ENCODE results near the gene CHTF8.
"Not testable (repeated sequence)": the region's sequence is repeated elsewhere in the genome, so short reads cannot be mapped to it uniquely, and the experiment has no call there.

CHTF8 gene

DNA sequence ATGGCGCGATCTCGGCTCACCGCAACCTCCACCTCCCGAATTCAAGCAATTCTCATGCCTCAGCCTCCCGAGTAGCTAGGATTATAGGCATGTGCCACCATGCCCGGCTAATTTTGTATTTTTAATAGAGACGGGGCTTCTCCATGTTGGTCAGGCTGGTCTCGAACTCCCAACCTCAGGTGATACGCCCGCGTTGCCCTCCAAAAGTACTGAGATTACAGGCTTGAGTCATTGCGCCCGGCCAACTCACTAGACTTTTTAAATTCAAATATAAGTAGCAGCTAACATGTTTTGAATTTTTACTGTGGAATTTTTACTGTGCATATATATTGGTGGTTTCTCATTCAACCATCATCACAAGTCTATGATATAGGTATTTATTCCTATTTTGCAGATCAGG, 7.4 kb downstream of the CHTF8 start:
- peaks cover 36% of the 10 kb centered on the region for H3K4me1 Mint-ChIP-seq (ENCODE audit: low read depth)
- not testable (repeated sequence) for H3K27ac Mint-ChIP-seq, H3K4me3 Mint-ChIP-seq, H3K27me3 Mint-ChIP-seq, H3K9me3 Mint-ChIP-seq
- H3K36me3 Mint-ChIP-seq (ENCODE audit: low read depth), result peaks cover 44% of the 10 kb centered on the region

DNA sequence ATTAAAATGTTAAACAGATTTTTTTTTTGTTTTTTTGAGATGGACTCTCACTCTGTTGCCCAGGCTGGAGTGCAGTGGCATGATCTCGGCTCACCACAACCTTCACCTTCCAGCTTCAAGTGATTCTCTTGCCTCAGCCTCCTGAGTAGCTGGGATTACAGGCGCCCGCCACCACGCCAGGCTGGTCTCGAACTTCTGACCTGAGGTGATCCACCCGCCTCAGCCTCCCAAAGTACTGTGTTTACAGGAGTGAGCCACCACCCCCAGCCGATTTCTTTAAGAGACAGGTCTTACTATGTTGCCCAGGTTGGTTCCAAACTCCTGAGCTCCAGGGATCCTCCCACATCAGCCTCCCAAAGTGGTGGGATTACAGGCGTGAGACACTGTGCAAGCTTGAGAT, 8.0 kb downstream of the CHTF8 start:
- H3K4me1 Mint-ChIP-seq (ENCODE audit: low read depth), result peaks cover 30% of the 10 kb centered on the region
- not testable (repeated sequence) for H3K4me3 Mint-ChIP-seq, H3K27ac Mint-ChIP-seq, H3K9me3 Mint-ChIP-seq, H3K27me3 Mint-ChIP-seq
- peaks cover 40% of the 10 kb centered on the region for H3K36me3 Mint-ChIP-seq (ENCODE audit: low read depth)

DNA sequence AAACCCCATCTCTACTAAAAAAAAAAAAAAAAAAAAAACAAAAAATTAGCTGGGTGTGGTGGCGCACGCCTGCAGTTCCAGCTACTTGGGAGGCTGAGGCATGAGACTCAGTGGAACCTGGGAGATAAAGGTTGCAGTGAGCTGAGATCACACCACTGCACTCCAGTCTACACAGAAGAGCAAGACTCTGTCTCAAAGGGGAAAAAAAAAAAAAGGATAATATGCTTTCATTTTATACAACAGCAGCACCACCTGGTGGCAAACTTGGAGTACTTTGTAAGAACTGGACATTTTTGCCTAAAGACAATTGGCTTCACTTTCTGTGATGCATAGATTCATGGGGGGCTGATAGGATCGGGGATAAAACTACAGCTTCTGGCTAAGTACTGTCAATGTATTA, 8.5 kb downstream of the CHTF8 start:
- Mint-ChIP-seq H3K36me3 (ENCODE audit: low read depth) (peaks cover 37% of the 10 kb centered on the region), H3K27ac (no peak overlapping the region), H3K27me3 (no peaks in the 10 kb centered on the region), H3K4me1 (ENCODE audit: low read depth) (peaks cover 29% of the 10 kb centered on the region), H3K9me3 (no peaks in the 10 kb centered on the region), H3K4me3 (no peak overlapping the region)

DNA sequence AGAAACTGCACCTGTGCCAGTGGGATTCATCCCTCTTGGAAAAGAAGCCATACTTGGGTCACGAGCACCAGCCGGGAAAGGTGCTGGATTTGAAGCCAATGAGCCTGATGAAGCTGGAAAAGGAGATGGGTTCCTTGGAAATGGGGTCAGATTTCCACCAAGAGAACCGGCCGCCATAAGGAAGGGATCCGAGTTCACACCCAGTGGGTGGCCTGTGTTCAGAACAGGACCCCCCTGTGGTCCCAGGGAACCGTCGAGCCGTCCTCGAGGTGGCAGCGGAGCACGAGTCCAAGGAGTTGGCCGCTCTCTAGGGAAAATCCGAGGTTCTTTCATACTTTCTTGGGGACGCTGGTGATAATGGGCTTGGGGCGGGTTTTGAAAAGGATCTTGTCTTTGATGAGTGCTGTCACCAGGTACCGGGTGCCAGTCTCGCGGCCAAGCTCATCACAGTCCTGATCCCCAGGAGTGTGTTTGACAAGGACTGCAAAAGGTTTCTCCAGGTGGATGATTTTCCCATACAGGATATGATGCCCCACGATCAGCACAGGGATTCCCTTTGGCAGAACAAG, 12.2 kb downstream of the CHTF8 start:
- no peaks in the 10 kb centered on the region for H3K27me3 Mint-ChIP-seq
- H3K4me3 Mint-ChIP-seq, result no peak overlapping the region
- H3K27ac Mint-ChIP-seq, result no peak overlapping the region
- H3K9me3 Mint-ChIP-seq, result no peaks in the 10 kb centered on the region
- H3K36me3 Mint-ChIP-seq (ENCODE audit: low read depth), result peaks cover 34% of the 10 kb centered on the region
- peaks cover 4% of the 10 kb centered on the region for H3K4me1 Mint-ChIP-seq (ENCODE audit: low read depth)

DNA sequence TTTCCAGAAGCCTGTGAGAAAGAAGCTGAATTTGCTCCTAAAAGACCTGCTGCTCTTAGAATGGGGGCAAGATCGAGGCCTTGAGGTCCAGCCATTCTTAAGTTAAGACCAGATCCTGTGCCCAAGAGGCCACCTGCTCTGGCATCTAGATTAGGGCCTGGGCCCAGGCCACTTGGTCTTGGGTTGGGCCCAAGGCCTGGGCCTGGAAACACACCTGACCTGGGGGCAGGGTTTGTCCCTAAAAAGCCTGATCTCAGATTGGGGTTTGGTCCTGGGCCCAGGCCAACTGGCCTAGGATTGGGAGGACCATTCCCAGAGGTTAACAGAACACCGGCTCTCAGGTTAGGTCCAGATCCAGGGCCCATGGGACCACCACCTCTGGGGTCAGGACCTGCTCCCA, 12.9 kb downstream of the CHTF8 start:
- Mint-ChIP-seq H3K36me3 (ENCODE audit: low read depth) (peaks cover 40% of the 10 kb centered on the region), H3K27ac (no peak overlapping the region), H3K9me3 (no peaks in the 10 kb centered on the region), H3K4me1 (ENCODE audit: low read depth) (peaks cover 3% of the 10 kb centered on the region), H3K4me3 (no peak overlapping the region), H3K27me3 (no peaks in the 10 kb centered on the region)

DNA sequence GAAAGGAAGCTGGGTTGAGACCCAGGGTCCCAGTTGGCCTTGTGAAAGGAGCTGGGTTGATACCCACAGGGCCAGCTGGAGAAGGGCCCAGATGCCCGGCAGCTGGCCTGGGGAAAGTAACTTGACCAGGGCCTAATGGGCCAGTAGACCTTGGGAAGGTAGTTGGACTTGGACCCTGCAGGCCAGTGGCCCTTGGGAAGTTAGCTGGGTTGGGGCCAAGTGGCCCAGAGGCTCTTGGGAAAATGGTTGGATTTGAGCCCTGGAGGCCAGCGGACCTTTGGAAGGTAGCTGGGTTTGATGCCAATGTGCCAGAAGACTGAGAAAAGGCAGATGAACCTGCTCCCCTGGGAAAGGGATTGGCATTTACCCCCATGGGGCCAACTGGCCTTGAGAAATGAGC, 13.4 kb downstream of the CHTF8 start:
- H3K27ac Mint-ChIP-seq, result no peak overlapping the region
- H3K27me3 Mint-ChIP-seq, result no peaks in the 10 kb centered on the region
- no peak overlapping the region for H3K4me3 Mint-ChIP-seq
- H3K36me3 Mint-ChIP-seq (ENCODE audit: low read depth), result peaks cover 38% of the 10 kb centered on the region
- H3K9me3 Mint-ChIP-seq, result no peaks in the 10 kb centered on the region
- peaks cover under 1% of the 10 kb centered on the region for H3K4me1 Mint-ChIP-seq (ENCODE audit: low read depth)

DNA sequence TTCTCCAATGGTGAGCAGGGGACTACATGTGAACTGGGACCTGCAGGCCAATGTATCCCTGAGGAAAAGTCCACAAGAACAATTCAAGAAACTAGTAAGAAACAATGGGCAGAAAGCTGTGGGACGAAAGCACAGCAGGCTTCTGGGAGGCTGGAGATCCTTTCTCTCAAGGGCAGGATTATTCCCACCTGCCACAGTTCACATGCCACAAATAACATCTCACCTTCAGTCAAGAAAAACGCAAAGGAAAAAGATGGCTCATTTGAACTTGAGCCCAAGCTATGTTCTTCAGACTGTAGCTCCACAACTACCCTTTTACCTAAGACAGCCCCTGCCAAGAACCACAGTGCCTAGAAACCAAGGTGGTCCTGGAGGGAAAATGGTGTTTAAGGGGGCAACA, 13.9 kb downstream of the CHTF8 start:
- H3K9me3 Mint-ChIP-seq, result no peaks in the 10 kb centered on the region

DNA sequence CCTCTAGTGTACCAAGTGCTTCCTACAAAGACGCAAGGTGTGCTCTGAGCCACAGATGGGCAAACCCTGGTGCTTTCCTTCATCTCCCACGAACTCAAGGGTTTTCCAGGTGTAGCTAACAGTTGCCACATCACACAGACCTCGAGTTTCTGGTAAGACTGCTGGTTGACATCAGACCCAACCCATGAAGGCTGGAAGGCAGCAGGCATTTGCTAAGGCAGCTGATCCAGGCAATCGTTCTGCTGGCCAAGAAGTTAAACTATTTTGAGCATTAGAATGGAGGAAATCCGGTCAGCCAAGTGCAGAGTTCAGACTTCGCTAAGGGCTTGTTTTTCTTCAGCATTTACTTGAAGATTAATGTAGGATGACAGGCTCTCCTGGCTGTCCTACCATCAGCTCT, 15.5 kb downstream of the CHTF8 start:
- Mint-ChIP-seq H3K4me1 (ENCODE audit: low read depth) (no peaks in the 10 kb centered on the region), H3K27me3 (no peaks in the 10 kb centered on the region), H3K4me3 (no peak overlapping the region), H3K36me3 (ENCODE audit: low read depth) (peaks cover 40% of the 10 kb centered on the region), H3K27ac (no peak overlapping the region), H3K9me3 (no peaks in the 10 kb centered on the region)

More for the DNA sequence above, 13.9 kb downstream of the CHTF8 start:
- Mint-ChIP-seq H3K36me3 (ENCODE audit: low read depth) (peaks cover 36% of the 10 kb centered on the region), H3K27ac (no peak overlapping the region), H3K4me1 (ENCODE audit: low read depth) (no peaks in the 10 kb centered on the region), H3K27me3 (no peaks in the 10 kb centered on the region), H3K4me3 (no peak overlapping the region)

DNA sequence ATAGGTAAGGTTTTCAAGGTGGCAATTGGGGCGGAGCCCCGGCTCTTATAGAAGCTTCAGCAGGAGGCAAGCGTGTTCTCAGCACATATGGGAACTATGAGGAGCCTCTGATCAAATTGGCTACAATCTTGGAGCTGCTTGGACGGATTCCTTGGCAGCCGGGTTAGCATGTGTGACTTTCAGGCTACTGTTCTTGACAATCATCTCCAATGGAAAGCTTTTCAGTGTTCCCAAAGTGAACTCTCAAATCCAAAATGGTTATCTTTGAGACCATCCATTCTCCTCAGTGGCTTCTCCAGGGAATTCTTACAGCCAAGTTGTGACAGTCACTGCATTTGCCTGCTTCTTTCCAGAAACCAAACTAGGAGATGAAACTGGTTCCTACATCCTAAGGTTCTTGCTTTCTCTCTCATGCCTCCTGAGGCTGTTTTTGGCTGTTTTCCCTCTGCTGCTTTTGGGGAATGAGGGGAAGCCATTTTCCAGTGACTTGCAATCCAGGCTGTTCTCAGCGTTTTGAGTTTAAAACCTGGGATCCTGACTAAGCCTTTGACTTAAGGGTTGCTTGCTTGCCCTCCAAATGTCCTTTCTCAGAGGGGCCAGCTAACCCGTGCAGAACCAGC, 16.0 kb downstream of the CHTF8 start:
- H3K9me3 Mint-ChIP-seq, result no peaks in the 10 kb centered on the region
- H3K27ac Mint-ChIP-seq, result no peak overlapping the region
- H3K36me3 Mint-ChIP-seq (ENCODE audit: low read depth), result peaks cover 39% of the 10 kb centered on the region
- H3K4me3 Mint-ChIP-seq, result no peak overlapping the region
- no peaks in the 10 kb centered on the region for H3K4me1 Mint-ChIP-seq (ENCODE audit: low read depth)
- no peaks in the 10 kb centered on the region for H3K27me3 Mint-ChIP-seq

DNA sequence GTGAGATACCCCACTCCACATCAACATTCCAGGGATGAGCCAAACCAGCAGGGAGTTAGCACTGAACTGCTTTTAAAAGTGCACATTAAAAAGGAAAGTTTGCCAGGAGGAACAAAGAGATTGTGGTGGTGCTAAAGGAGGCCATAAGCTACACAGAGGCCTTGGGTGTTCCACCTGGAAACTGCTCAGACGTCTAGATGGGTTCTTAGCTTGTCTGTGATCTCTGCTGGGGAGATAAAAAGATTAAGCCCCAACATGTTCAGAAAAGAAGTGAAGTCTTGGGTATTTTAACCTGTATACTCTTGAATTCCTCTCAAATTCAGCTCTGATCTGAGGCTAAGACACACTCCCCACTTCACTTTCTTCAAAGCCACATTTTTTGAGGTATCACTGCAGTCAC, 16.6 kb downstream of the CHTF8 start:
- Mint-ChIP-seq H3K27me3 (no peaks in the 10 kb centered on the region), H3K9me3 (no peaks in the 10 kb centered on the region), H3K36me3 (ENCODE audit: low read depth) (peaks cover 34% of the 10 kb centered on the region), H3K27ac (no peak overlapping the region), H3K4me3 (no peak overlapping the region), H3K4me1 (ENCODE audit: low read depth) (no peaks in the 10 kb centered on the region)

DNA sequence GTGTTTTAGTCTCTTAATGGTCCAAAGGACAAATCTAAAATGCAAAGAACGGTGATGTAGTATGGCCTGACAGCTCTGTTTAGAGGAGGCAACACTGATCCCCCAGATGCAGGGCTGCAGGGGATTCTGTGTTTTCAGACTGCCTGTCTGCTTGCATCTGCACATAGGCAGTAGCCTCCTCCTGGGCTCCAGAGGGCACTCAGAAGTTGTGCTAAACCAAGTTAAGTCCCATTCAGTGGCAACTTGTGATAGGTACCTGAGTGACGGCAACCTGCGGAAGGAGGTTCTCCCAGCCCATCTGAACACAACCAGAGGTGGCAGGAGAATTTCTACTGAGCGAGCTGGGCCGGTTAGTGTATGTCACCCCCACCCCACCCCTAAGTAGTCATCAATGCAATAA, 17.0 kb downstream of the CHTF8 start:
- Mint-ChIP-seq H3K27ac (no peak overlapping the region), H3K27me3 (no peaks in the 10 kb centered on the region), H3K9me3 (no peaks in the 10 kb centered on the region), H3K36me3 (ENCODE audit: low read depth) (peaks cover 33% of the 10 kb centered on the region), H3K4me1 (ENCODE audit: low read depth) (no peaks in the 10 kb centered on the region), H3K4me3 (no peak overlapping the region)

DNA sequence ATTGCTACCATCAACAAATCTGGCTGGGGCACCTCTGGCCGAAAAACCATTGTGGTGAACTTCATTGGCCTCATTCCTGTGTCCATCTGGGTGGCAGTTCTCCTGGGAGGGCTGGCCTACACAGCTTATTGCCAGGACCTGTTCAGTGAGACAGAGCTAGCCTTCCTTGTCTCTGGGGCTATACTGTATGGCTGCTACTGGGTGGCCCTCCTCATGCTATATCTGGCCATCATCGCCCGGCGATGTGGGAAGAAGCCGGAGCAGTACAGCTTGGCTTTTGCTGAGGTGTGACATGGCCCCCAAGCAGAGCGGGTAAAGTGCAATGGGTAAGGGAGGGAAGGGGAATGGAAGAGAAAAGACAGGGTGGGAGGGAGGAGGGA, 17.4 kb downstream of the CHTF8 start:
- Mint-ChIP-seq H3K4me3 (no peak overlapping the region), H3K36me3 (ENCODE audit: low read depth) (peaks cover 30% of the 10 kb centered on the region), H3K9me3 (no peaks in the 10 kb centered on the region)

DNA sequence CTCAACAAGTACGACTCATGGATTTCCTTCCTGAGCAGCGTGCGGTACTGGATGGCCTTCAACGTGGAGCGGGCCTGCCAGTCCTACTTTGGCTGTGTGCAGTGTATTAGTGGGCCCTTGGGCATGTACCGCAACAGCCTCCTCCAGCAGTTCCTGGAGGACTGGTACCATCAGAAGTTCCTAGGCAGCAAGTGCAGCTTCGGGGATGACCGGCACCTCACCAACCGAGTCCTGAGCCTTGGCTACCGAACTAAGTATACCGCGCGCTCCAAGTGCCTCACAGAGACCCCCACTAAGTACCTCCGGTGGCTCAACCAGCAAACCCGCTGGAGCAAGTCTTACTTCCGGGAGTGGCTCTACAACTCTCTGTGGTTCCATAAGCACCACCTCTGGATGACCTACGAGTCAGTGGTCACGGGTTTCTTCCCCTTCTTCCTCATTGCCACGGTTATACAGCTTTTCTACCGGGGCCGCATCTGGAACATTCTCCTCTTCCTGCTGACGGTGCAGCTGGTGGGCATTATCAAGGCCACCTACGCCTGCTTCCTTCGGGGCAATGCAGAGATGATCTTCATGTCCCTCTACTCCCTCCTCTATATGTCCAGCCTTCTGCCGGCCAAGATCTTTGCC, 17.9 kb downstream of the CHTF8 start:
- Mint-ChIP-seq H3K27me3 (no peaks in the 10 kb centered on the region), H3K36me3 (ENCODE audit: low read depth) (peaks cover 32% of the 10 kb centered on the region), H3K4me1 (ENCODE audit: low read depth) (no peaks in the 10 kb centered on the region), H3K4me3 (no peak overlapping the region), H3K9me3 (no peaks in the 10 kb centered on the region), H3K27ac (no peak overlapping the region)

More for the DNA sequence above, 17.4 kb downstream of the CHTF8 start:
- no peaks in the 10 kb centered on the region for H3K4me1 Mint-ChIP-seq (ENCODE audit: low read depth)
- H3K27me3 Mint-ChIP-seq, result no peaks in the 10 kb centered on the region
- no peak overlapping the region for H3K27ac Mint-ChIP-seq

DNA sequence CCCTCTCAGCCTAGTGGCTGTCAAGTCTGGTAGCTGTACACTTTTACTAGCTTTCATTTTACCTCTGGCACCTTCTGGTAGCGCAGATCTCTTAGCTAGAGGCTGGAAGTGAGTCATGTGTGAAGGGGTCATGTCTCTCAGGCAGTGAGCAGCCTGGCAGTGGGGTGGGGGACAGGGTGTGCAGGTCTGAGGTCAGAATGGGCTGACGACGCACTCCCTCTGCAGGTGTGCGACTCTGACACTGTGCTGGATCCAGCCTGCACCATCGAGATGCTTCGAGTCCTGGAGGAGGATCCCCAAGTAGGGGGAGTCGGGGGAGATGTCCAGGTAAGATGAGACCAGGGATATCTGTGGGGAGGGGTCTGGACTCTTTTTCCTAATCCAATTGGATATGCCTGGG, 19.2 kb downstream of the CHTF8 start:
- Mint-ChIP-seq H3K4me1 (ENCODE audit: low read depth) (no peaks in the 10 kb centered on the region), H3K27ac (no peak overlapping the region), H3K27me3 (peaks cover 1% of the 10 kb centered on the region), H3K36me3 (ENCODE audit: low read depth) (peaks cover 31% of the 10 kb centered on the region), H3K4me3 (no peak overlapping the region), H3K9me3 (no peaks in the 10 kb centered on the region)

DNA sequence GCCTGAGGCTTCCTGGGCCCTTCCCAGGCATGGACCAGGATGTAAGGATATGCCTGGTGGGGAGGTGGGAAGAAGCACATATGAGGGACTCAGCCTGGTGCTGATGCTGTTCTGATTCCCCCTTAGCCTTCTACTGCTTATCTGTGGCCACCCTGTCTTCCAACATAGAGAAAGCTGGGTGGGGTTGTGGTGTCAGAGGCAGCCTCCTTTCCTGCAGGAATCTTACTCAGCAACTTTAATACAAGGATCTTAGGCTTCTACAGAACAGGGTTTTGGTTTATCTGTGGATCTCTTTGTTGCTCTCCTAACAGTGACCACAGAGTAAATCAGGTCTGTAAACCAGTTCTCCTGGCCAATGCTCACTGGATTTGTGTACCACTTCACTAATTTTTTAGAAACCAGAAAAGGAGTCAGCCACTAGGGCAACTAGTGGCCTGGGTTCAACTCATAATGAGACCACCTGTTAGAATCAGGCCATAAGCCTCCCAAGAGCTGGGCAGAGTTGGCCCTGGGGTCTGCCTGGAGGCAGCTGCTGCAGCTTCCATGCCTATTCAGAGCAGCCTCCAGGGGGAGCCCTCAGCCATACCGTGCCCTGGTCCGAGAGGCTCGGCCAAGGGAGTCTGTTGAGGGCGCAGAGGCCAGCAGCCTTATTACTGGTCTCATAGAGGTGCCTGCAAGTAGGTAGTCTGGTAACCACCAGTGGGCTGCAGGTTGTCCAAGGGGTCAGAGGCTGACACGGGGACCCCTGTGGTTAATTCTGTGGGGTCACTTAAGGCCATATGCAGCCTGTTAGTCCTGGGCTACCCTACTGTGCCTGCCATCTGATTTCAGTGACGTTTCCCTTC, 19.9 kb downstream of the CHTF8 start:
- peaks cover 7% of the 10 kb centered on the region for H3K27me3 Mint-ChIP-seq
- no peak overlapping the region for H3K27ac Mint-ChIP-seq
- no peaks in the 10 kb centered on the region for H3K9me3 Mint-ChIP-seq
- peaks cover 24% of the 10 kb centered on the region for H3K36me3 Mint-ChIP-seq (ENCODE audit: low read depth)
- no peak overlapping the region for H3K4me3 Mint-ChIP-seq
- H3K4me1 Mint-ChIP-seq (ENCODE audit: low read depth), result peaks cover 5% of the 10 kb centered on the region

Measured in stimulated activated naive CD8-positive, alpha-beta T cell treated with anti-CD3 and anti-CD28 coated beads, Interleukin-15, Interleukin-2, amounts not matched to agents 100 ng/mL and 50 ng/mL, for 24 hours (primary cell).